HG03039 (cell line): Measurements from ENCODE around the gene FAM227B.
"Not testable (repeated sequence)": the region's sequence is repeated elsewhere in the genome, so short reads cannot be mapped to it uniquely, and the experiment has no call there.

Source experiments
- ATAC-seq: cut with Tn5 transposase; IDR thresholded peaks from one replicate; pipeline ENCODE4 v1.9.1; 2021; ENCODE audit warnings: mild to moderate bottlenecking, moderate library complexity; ENCODE audit not compliant: unreplicated experiment

Gene FAM227B

GRCh38 chr15:49383266-49383665, 237.4 kb downstream of the FAM227B start:
- no peak for ATAC-seq

- ATAC-seq, result no peak
These were observed 238.2 kb downstream of the FAM227B start for GRCh38 chr15:49382394-49382793.

DNA sequence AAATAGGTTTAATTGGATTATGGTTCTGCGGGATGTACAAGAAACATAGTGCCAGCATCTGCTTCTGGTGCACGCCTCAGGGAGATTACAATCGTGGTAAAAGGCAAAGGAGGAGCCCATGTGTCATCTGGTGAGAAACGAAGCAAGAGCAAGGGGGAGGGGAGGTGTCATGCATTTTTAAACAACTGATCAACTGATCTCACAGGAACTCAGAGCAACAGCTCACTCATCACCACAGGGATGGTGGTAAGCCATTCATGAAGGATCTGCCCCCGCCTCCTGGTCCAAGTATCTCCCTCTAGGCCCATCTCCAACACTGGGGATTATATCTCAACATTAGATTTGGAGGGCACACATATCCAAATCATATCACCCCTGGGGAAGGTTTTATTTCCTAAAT, 239.7 kb downstream of the FAM227B start:
- no peak for ATAC-seq

DNA sequence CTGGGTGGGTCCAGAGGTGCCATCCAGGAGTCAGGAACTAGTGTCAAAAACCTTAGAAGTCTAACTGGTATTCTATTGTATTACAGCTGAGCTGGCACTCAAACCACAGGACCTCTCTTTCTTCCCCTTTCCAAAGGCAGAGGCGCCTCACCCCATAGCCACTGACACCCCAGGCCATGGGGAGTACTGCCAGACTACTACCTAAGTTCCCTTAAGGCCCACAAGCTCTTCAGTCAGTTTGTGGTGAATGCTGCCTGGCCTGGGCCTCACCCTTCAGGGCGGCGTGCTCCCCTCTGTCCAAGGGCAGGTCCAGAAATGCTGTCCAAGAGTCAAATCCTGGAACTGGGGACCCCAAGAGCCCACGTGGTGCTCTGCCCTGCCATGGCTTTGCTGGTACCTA, 240.6 kb downstream of the FAM227B start:
- no peak for ATAC-seq

GRCh38 chr15:49372366-49372765, 248.3 kb downstream of the FAM227B start:
- no peak for ATAC-seq

DNA sequence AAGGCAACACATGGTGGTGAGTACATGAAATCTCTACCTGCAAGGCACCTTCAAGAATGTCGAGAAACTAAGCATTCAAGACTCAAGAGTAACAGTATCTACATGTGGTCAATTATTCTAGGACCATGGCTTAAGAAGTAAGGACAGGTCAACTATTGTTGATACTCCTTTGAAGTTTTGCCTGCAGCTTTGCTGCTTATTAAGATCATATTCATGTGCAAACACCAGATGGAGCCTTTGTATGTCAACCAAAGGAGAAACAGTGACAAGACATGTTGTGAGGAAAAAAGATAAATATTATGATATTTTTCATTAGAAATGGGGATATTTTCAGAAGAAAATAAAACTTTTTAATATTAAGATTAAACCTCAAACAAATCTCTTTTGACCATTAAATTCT, 249.8 kb downstream of the FAM227B start:
- no peak for ATAC-seq

DNA sequence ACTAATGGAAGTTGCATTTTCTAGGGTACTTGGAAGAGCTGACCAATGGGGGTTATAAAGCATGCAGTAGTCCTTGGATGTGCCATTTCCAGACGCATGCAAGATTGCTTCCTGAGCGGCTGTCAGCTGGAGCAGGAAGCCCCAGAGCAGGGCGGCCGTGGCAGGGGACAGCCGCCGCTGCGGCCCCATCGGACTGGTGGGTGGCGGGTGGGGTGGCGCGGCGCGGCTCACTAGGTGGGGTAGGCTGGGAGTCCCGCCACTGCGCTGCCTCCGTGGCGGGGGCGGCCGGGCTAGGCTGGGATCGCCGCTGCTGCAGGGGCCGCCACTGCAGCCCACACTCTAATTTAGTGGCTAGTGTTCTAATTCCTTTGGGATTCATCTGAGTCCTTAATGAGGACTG, 254.1 kb downstream of the FAM227B start:
- ATAC-seq, result no peak

DNA sequence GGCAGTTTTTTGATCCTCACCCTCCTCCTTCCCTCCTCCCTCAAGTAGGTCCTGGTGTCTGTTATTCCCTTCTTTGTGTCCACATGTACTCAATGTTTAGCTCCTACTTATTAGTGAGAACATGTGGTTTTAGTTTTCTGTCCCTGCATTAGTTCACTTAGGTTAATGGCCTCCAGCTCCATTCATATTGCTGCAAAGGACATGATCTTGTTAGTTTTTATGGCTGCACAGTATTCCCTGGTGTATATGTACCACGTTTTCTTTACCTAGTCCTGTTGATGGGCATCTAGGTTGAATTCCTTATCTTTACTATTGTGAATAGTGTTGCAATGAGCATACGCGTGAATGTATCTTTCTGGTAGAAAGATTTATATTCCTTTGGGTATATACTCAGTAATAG, 259.2 kb downstream of the FAM227B start:
- ATAC-seq, result no peak

- ATAC-seq, result not testable (repeated sequence)
These were observed 266.2 kb downstream of the FAM227B start for GRCh38 chr15:49354439-49354838.

GRCh38 chr15:49343546-49343945, 277.1 kb downstream of the FAM227B start:
- no peak for ATAC-seq

- ATAC-seq, result no peak
These were observed 281.0 kb downstream of the FAM227B start for GRCh38 chr15:49339656-49340055.

DNA sequence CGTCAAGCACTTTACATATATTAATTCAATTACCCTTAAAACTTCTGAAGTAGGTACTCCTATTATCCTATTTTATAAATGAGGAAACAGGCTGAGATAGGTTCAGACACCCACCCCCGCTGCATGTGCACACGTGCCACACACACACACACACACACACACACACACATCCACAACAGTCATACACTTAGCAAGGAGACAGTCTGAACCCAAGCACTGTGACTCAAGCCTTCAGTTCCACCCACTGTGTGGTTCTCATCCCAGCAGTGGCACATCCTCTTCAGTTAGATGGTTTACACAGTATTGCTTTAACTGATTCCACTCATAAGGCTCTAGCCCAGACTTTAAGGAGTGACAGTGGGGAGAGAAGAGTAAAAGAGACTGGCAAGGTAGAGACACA, 288.7 kb downstream of the FAM227B start:
- no peak for ATAC-seq

GRCh38 chr15:49331442-49331841, 289.2 kb downstream of the FAM227B start:
- no peak for ATAC-seq

- ATAC-seq, result no peak
These were observed 290.5 kb downstream of the FAM227B start for GRCh38 chr15:49330166-49330565.

- ATAC-seq, result no peak
These were observed 291.7 kb downstream of the FAM227B start for GRCh38 chr15:49328941-49329340.

DNA sequence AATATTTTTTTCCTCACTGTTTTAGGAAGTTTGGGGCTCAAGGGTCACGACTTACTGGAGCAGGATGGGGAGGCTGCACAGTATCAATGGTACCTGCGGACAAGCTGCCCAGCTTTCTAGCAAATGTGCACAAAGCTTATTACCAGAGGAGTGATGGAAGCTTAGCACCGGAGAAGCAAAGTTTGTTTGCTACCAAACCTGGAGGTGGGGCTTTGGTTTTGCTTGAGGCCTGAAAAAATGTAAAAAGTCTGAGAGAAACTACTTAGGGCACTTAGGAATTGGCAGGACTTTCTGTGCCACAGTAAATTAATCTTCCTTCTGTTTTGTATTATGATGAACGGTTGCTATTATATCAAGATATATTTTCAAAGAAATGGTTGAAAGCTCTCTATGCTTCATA, 292.7 kb downstream of the FAM227B start:
- ATAC-seq, result no peak

DNA sequence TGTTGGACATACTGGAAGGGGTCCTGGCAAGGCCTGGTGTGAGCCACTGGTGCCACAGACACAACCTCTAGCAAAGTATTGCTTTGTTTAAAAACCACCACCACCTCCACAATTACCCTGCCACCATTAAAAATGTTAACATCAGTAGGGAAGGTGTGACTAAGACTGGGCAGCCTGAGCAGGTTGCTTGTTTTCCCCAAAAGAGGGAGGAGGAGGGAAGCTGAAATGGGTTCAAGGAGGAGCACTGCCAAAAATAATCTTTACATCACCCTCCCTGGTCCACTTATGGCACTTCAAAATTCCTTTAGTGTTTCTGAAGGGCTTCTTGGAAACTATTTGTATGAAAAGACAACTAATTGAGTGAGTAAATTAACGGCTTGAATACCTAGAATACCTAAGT, 297.4 kb downstream of the FAM227B start:
- no peak for ATAC-seq

- ATAC-seq, result no peak
These were observed 300.3 kb downstream of the FAM227B start for GRCh38 chr15:49320351-49320750.

- ATAC-seq, result no peak
These were observed 305.2 kb downstream of the FAM227B start for GRCh38 chr15:49315391-49315823.

GRCh38 chr15:49314716-49315115, 305.9 kb downstream of the FAM227B start:
- ATAC-seq, result no peak

GRCh38 chr15:49313650-49314049, 307.0 kb downstream of the FAM227B start:
- ATAC-seq, result no peak

GRCh38 chr15:49309889-49310288, 310.7 kb downstream of the FAM227B start:
- no peak for ATAC-seq

DNA sequence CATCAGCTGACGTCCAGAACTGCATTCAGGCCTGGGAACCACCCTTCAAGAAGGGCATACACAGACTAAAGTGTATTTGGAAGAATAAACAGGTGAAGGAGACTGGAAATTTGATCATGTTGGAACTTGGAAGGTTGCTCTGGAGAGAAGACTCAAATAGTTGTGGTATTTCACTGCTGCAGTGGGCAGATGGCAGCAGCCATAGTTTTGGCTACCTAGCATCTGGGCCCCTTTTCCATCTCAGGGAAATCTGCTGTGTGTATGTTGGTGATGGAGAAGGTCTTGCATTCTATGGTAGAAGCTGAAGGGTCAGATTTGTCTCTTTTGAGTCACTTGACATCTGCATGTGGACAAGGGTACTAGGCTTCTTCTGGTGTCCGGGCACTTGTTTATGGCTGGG, 311.9 kb downstream of the FAM227B start:
- no peak for ATAC-seq

DNA sequence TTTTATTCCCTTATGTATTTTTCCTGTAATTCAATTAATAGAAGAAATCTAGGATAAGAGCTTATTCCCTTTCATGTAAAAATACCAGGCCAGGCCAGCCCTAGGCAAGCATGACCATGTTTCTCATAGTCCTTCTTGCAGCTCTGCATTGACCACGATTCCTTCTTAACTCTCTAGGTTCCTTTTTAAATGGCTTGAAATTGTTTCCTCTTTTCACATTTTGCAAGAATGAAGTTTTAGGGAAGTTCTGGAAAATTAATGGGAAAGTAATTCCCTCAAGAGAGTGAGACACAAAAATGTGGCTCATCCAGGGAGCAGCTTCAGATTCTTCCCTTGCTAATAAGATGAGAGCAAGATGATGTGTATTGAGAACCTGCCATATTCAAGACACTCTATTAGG, 314.1 kb downstream of the FAM227B start:
- no peak for ATAC-seq
